GM23338 (cell line): ENCODE results near the gene MYOM1. TPM values are rescaled to one million over a fixed set of nuclear protein-coding genes. Genes with fewer than 3 reads are reported as not detected.

ENCODE experiments used
- ATAC-seq: fragments of 200-7000 bp; cut with Tn5 transposase; 3 replicates; pipeline ENCODE4 v1.9.1; 2020
- DNase-seq: peaks from one replicate; pipeline ENCODE4 v3.0.0-alpha.2; 2015; ENCODE audit warnings: low spot score
- H2AFZ ChIP-seq: fragments of 200-600 bp; sonication (generic); 2 replicates; pipeline ENCODE4 v1.8.0; 2016; ENCODE audit warnings: antibody characterized with exemption, mild to moderate bottlenecking, moderate library complexity
- H3F3A ChIP-seq: fragments of 200-600 bp; sonication (generic); replicated peaks from 2 replicates; pipeline ENCODE4 v1.8.0; 2017; ENCODE audit warnings: antibody characterized with exemption, mixed run types, low read depth
- H3K27ac ChIP-seq: fragments of 200-600 bp; sonication (generic); 2 replicates; pipeline ENCODE4 v1.6.1; 2016; ENCODE audit warnings: low read depth
- H3K27me3 ChIP-seq: fragments of 200-600 bp; sonication (generic); 2 replicates; pipeline ENCODE4 v1.8.0; 2016; ENCODE audit warnings: mild to moderate bottlenecking, mixed run types, moderate library complexity; ENCODE audit not compliant: insufficient read depth
- H3K36me3 ChIP-seq: fragments of 200-600 bp; sonication (generic); 2 replicates; pipeline ENCODE4 v1.8.0; 2016; ENCODE audit warnings: mild to moderate bottlenecking; ENCODE audit not compliant: insufficient read depth
- H3K4me1 ChIP-seq: fragments of 200-600 bp; sonication (generic); 2 replicates; pipeline ENCODE4 v1.8.0; 2016; ENCODE audit warnings: mild to moderate bottlenecking, moderate library complexity; ENCODE audit not compliant: insufficient read depth
- H3K4me2 ChIP-seq: fragments of 200-600 bp; sonication (generic); 2 replicates; pipeline ENCODE4 v1.7.1; 2017; ENCODE audit warnings: mixed run types
- H3K4me3 ChIP-seq: fragments of 200-600 bp; sonication (generic); 2 replicates; pipeline ENCODE4 v1.6.1; 2016; ENCODE audit warnings: mixed run types
- H3K79me2 ChIP-seq: fragments of 200-600 bp; sonication (generic); replicated peaks from 2 replicates; pipeline ENCODE4 v1.8.0; 2017; ENCODE audit warnings: mild to moderate bottlenecking; ENCODE audit not compliant: insufficient read depth
- H3K9me2 ChIP-seq: fragments of 200-600 bp; sonication (generic); 2 replicates; pipeline ENCODE4 v1.8.0; 2017; ENCODE audit not compliant: insufficient read depth
- H4K20me1 ChIP-seq: fragments of 200-600 bp; sonication (generic); replicated peaks from 2 replicates; pipeline ENCODE4 v1.8.0; 2017; ENCODE audit warnings: mild to moderate bottlenecking; ENCODE audit not compliant: insufficient read depth
- H3K27ac Mint-ChIP-seq: 2 replicates; pipeline ENCODE4 v1.8.0; 2020; ENCODE audit warnings: inconsistent platforms, mild to moderate bottlenecking, moderate library complexity, mixed read lengths
- H3K27me3 Mint-ChIP-seq: 3 replicates; pipeline ENCODE4 v1.8.0; 2022; ENCODE audit warnings: low read depth, mild to moderate bottlenecking, moderate library complexity, mixed read lengths, inconsistent platforms; ENCODE audit not compliant: insufficient read depth, poor library complexity
- H3K36me3 Mint-ChIP-seq: 3 replicates; pipeline ENCODE4 v1.8.0; 2021; ENCODE audit warnings: low read depth, mild to moderate bottlenecking, inconsistent platforms, moderate library complexity, mixed read lengths
- H3K4me1 Mint-ChIP-seq: 3 replicates; pipeline ENCODE4 v1.8.0; 2020; ENCODE audit warnings: mild to moderate bottlenecking, inconsistent platforms, mixed read lengths
- H3K4me3 Mint-ChIP-seq: 3 replicates; pipeline ENCODE4 v1.8.0; 2021; ENCODE audit warnings: moderate library complexity, mild to moderate bottlenecking, inconsistent platforms, mixed read lengths
- H3K9me3 Mint-ChIP-seq: 3 replicates; pipeline ENCODE4 v1.8.0; 2020; ENCODE audit warnings: moderate library complexity, mild to moderate bottlenecking, inconsistent platforms, mixed read lengths
- ETS1 ChIP-seq: IDR thresholded peaks from 2 replicates; pipeline ENCODE4 v1.6.1; 2016; ENCODE audit warnings: antibody characterized with exemption
- EZH2 ChIP-seq: fragments of 200-600 bp; sonication (generic); IDR thresholded peaks from one replicate; pipeline ENCODE4 v1.8.0; 2017; ENCODE audit warnings: antibody characterized with exemption, mild to moderate bottlenecking, low read depth; ENCODE audit not compliant: unreplicated experiment
- EZH2phosphoT487 ChIP-seq: fragments of 200-600 bp; sonication (generic); IDR thresholded peaks from one replicate; pipeline ENCODE4 v1.8.1; 2018; ENCODE audit warnings: antibody characterized with exemption; ENCODE audit not compliant: unreplicated experiment
- NANOG ChIP-seq: IDR thresholded peaks from 2 replicates; pipeline ENCODE4 v1.6.1; 2016; ENCODE audit warnings: antibody characterized with exemption, borderline replicate concordance
- STAT1 ChIP-seq: IDR thresholded peaks from one replicate; pipeline ENCODE4 v1.6.1; 2016; ENCODE audit warnings: antibody characterized with exemption; ENCODE audit not compliant: unreplicated experiment
- ZNF114 ChIP-seq: fragments of 250-450 bp; sonication (Bioruptor Pico); IDR thresholded peaks from 2 replicates; pipeline ENCODE4 v1.5.0; 2020; ENCODE audit warnings: mild to moderate bottlenecking, moderate library complexity
- ZNF331 ChIP-seq: fragments of 250-450 bp; sonication (Bioruptor Pico); IDR thresholded peaks from 2 replicates; pipeline ENCODE4 v1.5.0; 2020; ENCODE audit warnings: low read depth, mild to moderate bottlenecking, moderate library complexity
- polyA plus RNA-seq: library from polyadenylated mRNA; unstranded; fragments of >200 nt; fragmentation: Nextera tagmentation; extraction: Ambion mirVana; gene quantifications from 2 replicates; pipeline ENCODE4 v1.2.1, GENCODE V29; 2016
- total RNA-seq: library from RNA; depleted of rRNA; stranded (reverse); fragments of >200 nt; shearing (Covaris generic); gene quantifications from 2 replicates; pipeline ENCODE4 v1.2.3, GENCODE V29; 2014
- TF ChIP-seq, protein P1 (sequence below): IDR thresholded peaks from one replicate; pipeline ENCODE4 v1.6.1; 2018; ENCODE audit warnings: antibody characterized with exemption; ENCODE audit not compliant: unreplicated experiment
- TF ChIP-seq, protein P2 (sequence below), 2 experiments: fragments of 200-600 bp in 1 of 2; sonication (generic) in 1 of 2; conservative IDR thresholded peaks; 2 replicates each; pipeline versions ENCODE4 v1.5.1 to v1.6.1; 2016 to 2017; ENCODE audit warnings: antibody characterized with exemption in 2 of 2, low read depth in 2 of 2, mild to moderate bottlenecking in 2 of 2, moderate library complexity in 1 of 2

Gene MYOM1
- total and polyA plus RNA-seq, 2 experiments from 2014 or later, result 0.27 to 0.38 TPM

GRCh38 chr18:3071676-3072075 lies 148.1 kb downstream of the MYOM1 start (continued):
- TF ChIP-seq ETS1 (no peak), EZH2 (no peak)

GRCh38 chr18:3069671-3070433 lies 149.9 kb downstream of the MYOM1 start:
- Histone ChIP-seq H3K4me1 (no peaks in the 10 kb centered on the region), H3K4me3 (no peak overlapping the region), H3F3A (no peaks in the 10 kb centered on the region), H3K4me2 (no peak overlapping the region), H3K79me2 (no peaks in the 10 kb centered on the region), H4K20me1 (no peaks in the 10 kb centered on the region), H3K9me2 (no peaks in the 10 kb centered on the region), H2AFZ (no peak overlapping the region), H3K27ac (no peak overlapping the region), H3K27me3 (no peaks in the 10 kb centered on the region), H3K36me3 (no peaks in the 10 kb centered on the region)
- no peak overlapping the region for H3K4me3 Mint-ChIP-seq
- H3K4me1 Mint-ChIP-seq, result peaks cover 2% of the 10 kb centered on the region; the same call in 1 of the 3 replicates
- no peaks in the 10 kb centered on the region for H3K27me3 Mint-ChIP-seq
- no peak overlapping the region; the same call in 1 of the 2 replicates for H3K27ac Mint-ChIP-seq
- DNase-seq (no peak), ATAC-seq (no peak)
- H3K9me3 Mint-ChIP-seq, result peaks cover 4% of the 10 kb centered on the region; the same call in 2 of the 3 replicates
- H3K36me3 Mint-ChIP-seq, result no peaks in the 10 kb centered on the region
- TF ChIP-seq ZNF331 (CRISPR knock-in tag) (no peak), EZH2 (no peak), ETS1 (no peak), STAT1 (no peak), NANOG (no peak), ZNF114 (no peak), EZH2phosphoT487 (no peak)
- TF ChIP-seq, protein P1, sequence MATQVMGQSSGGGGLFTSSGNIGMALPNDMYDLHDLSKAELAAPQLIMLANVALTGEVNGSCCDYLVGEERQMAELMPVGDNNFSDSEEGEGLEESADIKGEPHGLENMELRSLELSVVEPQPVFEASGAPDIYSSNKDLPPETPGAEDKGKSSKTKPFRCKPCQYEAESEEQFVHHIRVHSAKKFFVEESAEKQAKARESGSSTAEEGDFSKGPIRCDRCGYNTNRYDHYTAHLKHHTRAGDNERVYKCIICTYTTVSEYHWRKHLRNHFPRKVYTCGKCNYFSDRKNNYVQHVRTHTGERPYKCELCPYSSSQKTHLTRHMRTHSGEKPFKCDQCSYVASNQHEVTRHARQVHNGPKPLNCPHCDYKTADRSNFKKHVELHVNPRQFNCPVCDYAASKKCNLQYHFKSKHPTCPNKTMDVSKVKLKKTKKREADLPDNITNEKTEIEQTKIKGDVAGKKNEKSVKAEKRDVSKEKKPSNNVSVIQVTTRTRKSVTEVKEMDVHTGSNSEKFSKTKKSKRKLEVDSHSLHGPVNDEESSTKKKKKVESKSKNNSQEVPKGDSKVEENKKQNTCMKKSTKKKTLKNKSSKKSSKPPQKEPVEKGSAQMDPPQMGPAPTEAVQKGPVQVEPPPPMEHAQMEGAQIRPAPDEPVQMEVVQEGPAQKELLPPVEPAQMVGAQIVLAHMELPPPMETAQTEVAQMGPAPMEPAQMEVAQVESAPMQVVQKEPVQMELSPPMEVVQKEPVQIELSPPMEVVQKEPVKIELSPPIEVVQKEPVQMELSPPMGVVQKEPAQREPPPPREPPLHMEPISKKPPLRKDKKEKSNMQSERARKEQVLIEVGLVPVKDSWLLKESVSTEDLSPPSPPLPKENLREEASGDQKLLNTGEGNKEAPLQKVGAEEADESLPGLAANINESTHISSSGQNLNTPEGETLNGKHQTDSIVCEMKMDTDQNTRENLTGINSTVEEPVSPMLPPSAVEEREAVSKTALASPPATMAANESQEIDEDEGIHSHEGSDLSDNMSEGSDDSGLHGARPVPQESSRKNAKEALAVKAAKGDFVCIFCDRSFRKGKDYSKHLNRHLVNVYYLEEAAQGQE, result no peak
- TF ChIP-seq, protein P2, sequence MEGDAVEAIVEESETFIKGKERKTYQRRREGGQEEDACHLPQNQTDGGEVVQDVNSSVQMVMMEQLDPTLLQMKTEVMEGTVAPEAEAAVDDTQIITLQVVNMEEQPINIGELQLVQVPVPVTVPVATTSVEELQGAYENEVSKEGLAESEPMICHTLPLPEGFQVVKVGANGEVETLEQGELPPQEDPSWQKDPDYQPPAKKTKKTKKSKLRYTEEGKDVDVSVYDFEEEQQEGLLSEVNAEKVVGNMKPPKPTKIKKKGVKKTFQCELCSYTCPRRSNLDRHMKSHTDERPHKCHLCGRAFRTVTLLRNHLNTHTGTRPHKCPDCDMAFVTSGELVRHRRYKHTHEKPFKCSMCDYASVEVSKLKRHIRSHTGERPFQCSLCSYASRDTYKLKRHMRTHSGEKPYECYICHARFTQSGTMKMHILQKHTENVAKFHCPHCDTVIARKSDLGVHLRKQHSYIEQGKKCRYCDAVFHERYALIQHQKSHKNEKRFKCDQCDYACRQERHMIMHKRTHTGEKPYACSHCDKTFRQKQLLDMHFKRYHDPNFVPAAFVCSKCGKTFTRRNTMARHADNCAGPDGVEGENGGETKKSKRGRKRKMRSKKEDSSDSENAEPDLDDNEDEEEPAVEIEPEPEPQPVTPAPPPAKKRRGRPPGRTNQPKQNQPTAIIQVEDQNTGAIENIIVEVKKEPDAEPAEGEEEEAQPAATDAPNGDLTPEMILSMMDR (conservative IDR thresholded peaks at IDR 0.05; ENCODE audit: low read depth in 2 of 2), result no peak
